GM12892 (cell line): Measurements from ENCODE around the gene SMOC2.

ENCODE experiments used
- POLR2A ChIP-seq: IDR thresholded peaks from 2 replicates; pipeline ENCODE4 v1.6.1; 2011; ENCODE audit warnings: low read depth, low read length, control low read depth
- POLR2AphosphoS5 ChIP-seq: IDR thresholded peaks from 2 replicates; pipeline ENCODE4 v1.6.1; 2011; ENCODE audit warnings: low read depth, low read length, control low read depth
- TAF1 ChIP-seq: IDR thresholded peaks from 2 replicates; pipeline ENCODE4 v1.6.1; 2011; ENCODE audit warnings: low read depth, mild to moderate bottlenecking, control low read depth, low read length, borderline replicate concordance

DNA sequence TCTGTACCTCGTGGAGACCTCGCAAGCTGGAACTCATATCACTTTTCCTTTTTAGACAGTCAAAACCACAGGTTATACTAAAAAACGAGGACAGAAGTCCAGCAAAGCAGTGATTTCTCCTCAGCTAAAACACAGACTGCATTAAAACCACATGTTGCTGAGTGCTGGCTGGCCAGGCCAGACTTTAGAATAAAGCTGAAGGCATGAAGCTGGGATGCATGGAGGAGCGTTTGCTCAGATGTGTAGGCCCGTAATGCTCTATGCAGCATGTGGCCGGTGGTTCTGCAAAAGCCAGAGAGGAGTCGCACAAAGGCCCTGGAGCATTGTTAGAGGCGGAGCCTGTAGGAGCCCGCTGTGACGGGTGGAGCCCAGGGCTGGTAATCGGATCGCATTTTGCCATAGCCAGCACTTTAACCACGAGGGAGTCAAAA is 83.6 kb downstream of the SMOC2 start:
- TF ChIP-seq POLR2A (no peak), TAF1 (no peak), POLR2AphosphoS5 (no peak)
